GM13977 (cell line): ENCODE results near the gene ANKRD13A.
"Not testable (repeated sequence)": the region's sequence is repeated elsewhere in the genome, so short reads cannot be mapped to it uniquely, and the experiment has no call there.

Experiments used
- DNase-seq: peaks from one replicate; pipeline ENCODE4 v3.0.0; 2012; ENCODE audit warnings: low spot score
- in situ Hi-C: fragments of 300-500 bp; cut with MboI; formaldehyde crosslinking; loops from one replicate; pipeline ENCODE4 v1.12.0; 2022; ENCODE audit warnings: low sequenced_read_pairs, low pct_unique_long_range_greater_than_20kb, mixed read lengths, inconsistent platforms; ENCODE audit not compliant: unreplicated experiment
- TF ChIP-seq, protein P1 (sequence below): IDR thresholded peaks from 2 replicates; pipeline ENCODE4 v1.5.1; 2012; ENCODE audit warnings: mild to moderate bottlenecking, control low read depth; ENCODE audit not compliant: insufficient read depth; ENCODE audit errors: extremely low read depth, missing control alignments

ANKRD13A gene

DNA sequence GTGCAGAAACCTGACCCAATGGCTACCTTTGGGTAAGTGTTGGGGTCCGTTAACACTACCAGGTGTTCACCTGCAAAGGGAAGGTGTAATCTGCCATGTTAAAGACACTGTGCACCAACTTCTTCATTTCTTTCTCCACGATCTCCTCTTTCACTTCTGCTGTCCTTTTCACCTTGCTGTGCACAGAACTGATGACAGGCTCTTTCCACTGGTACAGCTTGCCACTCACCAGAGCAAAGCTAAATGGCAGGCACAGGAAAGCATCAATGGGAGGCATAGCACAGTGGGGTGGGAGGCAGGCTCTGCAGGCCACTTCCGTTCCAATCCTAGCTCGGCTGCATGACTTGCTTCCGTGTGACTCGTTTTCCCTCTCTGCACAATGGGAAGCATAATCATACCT lies 51.7 kb downstream of the ANKRD13A start:
- DNase-seq, result no peak
- TF ChIP-seq, protein P1, sequence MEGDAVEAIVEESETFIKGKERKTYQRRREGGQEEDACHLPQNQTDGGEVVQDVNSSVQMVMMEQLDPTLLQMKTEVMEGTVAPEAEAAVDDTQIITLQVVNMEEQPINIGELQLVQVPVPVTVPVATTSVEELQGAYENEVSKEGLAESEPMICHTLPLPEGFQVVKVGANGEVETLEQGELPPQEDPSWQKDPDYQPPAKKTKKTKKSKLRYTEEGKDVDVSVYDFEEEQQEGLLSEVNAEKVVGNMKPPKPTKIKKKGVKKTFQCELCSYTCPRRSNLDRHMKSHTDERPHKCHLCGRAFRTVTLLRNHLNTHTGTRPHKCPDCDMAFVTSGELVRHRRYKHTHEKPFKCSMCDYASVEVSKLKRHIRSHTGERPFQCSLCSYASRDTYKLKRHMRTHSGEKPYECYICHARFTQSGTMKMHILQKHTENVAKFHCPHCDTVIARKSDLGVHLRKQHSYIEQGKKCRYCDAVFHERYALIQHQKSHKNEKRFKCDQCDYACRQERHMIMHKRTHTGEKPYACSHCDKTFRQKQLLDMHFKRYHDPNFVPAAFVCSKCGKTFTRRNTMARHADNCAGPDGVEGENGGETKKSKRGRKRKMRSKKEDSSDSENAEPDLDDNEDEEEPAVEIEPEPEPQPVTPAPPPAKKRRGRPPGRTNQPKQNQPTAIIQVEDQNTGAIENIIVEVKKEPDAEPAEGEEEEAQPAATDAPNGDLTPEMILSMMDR, result no peak
- in situ Hi-C loops, result no loop called here

DNA sequence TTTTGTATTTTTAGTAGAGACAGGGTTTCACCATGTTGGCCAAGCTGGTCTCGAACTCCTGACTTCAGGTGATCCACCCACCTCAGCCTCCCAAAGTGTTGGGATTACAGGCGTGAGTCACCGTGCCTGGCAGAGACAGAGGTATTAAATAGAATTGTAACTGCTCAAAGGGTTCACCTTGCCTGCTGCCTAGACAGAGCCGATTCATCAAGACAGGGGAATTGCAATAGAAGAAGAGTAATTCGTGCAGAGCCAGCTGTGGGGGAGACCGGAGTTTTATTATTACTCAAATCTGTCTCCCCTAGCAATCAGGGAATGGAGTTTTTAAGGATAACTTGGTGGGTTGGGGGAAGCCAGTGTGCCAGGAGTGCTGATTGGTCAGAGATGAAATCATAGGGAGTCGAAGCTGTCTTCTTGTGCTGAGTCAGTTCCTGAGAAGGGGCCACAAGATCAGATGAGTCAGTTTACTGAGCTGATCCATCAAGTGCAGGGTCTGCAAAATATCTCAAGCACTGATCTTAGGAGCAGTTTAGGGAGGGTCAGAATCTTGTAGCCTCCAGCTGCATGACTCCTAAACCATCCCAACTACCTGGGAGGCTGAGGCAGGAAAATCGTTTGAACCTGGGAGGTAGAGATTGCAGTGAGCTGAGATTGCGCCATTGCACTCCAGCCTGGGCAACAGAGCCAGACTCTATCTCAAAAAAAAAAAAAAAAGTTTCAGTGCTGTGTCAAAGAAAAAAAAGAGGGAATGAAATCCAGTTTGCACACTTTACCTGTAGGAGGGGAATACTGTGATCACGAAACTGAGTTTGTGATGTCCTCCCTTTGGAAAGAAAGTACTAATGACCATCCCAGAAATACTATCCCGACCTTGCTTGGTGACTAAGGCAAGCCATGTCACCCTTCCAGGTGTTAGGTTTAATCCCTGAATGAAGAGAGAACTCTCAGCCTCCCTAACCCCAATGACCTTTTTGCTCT lies 56.4 kb downstream of the ANKRD13A start:
- DNase-seq, result not testable (repeated sequence)

DNA sequence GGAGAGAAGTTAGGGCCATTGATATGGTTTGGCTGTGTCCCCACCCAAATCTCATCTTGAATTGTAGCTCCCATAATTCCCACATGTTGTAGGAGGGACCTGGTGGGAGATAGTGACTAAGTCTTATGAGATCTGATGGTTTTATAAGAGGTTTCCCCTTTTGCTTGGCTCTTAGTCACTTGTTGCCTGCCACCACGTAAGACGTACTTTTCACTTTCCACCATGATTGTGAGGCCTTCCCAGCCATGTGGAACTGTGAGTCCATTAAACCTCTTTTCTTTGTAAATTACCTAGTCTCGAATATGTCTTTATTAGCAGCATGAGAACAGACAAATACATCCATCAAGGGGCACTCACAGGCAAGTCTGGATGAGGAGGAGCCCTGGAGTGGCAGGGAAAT lies 57.4 kb downstream of the ANKRD13A start:
- in situ Hi-C loops, DNase-seq: not testable (repeated sequence)

More for the DNA sequence above, 56.4 kb downstream of the ANKRD13A start:
- in situ Hi-C loops, result not testable (repeated sequence)

DNA sequence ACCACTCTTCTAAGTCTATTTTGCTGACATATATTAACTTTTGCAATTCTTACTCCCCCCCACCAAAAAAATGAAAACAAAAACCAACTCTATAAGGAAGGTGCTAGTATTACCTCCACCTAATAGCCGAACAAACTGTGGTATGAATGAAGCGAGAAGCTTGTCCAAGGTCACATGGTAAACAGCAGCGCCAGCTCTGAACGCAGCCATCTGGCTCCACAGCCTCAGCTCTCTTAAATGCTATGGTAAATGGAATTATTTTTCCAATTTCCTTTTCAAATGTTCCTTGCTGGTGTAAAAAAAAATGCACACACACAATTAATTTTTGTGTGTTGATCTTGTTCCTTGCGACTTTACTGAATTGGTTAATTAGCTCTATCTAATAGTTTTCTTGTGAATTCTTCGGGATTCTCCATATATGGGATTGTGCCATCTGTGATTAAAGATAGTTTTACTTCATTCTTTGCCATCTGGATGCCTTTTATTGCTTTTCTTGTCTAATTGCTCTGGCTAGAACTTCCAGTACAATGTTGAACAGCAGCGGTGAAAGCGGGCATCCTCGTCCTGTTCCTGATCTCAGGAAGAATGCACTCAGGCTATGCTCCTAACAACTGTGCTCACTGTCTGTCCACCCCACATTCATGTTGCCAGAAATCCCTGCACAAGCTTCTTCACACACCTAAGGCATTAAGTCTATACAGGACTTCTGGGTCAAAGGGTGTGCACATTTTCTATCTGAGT lies 59.8 kb downstream of the ANKRD13A start:
- DNase-seq, result no peak
- TF ChIP-seq, protein P1, result no peak
- in situ Hi-C loops, result no loop called here

DNA sequence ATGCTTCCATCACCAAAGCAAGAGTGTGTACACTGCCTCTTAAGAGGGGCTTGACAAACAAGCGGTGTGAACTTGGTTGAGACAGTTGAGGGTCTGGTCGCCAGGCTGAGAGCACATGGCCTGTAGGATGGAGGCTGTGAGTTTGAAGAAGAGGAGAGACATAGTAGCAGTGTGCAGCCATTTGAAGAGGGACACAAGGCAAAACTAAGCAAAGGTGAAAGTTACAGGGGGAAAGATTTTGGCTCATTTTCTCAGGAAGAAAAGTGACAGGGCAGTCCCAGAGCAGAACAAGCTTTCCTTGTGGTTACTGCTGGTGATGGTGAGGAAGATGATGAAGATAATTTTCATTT lies 60.4 kb downstream of the ANKRD13A start:
- TF ChIP-seq, protein P1, result no peak
- DNase-seq, result no peak
- in situ Hi-C loops, result no loop called here

DNA sequence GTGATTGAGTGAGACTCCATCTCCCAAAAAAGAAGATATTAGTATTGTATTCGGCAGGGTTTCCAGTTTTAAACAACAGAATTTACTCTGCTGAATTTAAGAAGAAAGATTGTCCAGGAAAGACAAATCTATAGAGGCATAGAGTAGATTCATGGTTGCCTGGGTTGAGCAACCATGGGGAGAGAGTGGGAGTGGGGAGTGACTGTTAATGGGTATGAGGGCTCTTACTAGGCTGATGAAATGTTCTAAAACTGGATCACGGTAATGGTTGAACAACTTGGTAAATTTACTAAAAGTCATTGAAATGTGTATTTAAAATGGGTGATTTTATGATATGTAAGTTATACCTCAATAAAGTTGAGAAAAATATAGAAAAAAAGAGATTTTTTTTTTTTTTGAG lies 63.0 kb downstream of the ANKRD13A start:
- in situ Hi-C loops, result no loop called here
- DNase-seq, result no peak
- TF ChIP-seq, protein P1, result no peak

DNA sequence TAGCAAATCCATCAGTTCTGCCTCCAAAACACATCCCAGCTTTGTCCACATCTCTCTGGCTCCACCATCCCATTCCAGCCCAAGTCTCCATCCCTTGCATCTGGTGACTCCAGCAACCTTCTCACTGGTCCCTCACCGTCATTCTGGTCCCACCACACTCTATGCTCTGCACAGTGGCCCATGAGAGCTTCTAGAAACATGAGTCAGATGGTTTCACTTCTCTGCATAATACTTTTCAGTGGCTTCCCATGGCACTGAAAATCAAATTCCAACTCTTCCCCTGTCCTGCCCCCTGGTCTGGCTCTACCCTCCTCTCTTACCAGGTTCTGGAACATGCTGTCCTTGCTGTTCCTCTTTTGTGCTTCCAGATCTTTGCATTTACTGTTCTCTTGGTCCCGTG lies 66.3 kb downstream of the ANKRD13A start:
- no peak for DNase-seq
- in situ Hi-C loops, result no loop called here

More for the DNA sequence above, 66.3 kb downstream of the ANKRD13A start:
- TF ChIP-seq, protein P1, result no peak
